Stimulated activated CD8-positive, alpha-beta memory T cell treated with anti-CD3 and anti-CD28 coated beads, Interleukin-15, amount 100 ng/mL, for 1 hour (primary cell): ENCODE data around the gene LCN1.
"Not testable (repeated sequence)": the region's sequence is repeated elsewhere in the genome, so short reads cannot be mapped to it uniquely, and the experiment has no call there.

Source experiments
- DNase-seq: peaks from one replicate; pipeline ENCODE4 v3.0.0-alpha.2; 2020; ENCODE audit warnings: low read depth

The LCN1 gene

DNA sequence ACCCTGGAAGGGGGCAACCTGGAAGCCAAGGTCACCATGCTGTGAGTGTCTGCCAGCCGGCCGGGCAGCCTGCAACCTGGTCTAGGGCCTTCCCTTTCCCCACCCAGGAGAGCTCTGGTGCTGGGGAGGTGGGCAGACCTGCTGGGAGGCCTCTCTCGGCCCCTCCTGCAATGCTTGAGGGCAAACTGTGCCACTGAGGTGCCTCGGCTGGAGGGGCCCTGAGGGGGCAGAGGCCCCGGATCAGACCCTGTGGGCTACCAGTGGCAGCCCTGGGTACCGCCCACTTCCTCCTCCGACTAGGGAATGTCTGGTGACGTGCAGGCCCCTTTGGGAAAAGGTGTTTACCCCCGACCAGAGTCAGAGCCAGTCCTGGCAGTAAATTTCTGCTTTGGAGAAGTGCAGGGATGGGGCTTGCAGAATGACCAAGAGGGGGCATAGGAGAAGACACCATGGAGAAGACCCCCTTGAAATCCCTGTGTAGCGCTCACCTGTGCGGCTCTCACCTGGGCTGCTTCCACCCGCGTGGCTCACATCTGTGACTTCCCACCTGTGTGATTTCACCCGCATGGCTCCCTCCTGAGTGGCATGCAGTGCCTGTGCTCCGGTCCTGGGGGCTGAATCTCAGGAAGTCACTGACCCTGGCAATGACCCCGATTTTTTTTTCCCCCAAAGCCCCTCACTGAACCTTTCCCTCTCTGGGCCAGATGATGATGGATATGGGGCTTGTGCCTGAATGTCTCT lies 1.1 kb downstream of the LCN1 start:
- DNase-seq, result no peak

GRCh38 chr9:135522931-135523330 lies 1.7 kb downstream of the LCN1 start:
- DNase-seq, result no peak

GRCh38 chr9:135523521-135524129 lies 2.4 kb downstream of the LCN1 start:
- no peak for DNase-seq

DNA sequence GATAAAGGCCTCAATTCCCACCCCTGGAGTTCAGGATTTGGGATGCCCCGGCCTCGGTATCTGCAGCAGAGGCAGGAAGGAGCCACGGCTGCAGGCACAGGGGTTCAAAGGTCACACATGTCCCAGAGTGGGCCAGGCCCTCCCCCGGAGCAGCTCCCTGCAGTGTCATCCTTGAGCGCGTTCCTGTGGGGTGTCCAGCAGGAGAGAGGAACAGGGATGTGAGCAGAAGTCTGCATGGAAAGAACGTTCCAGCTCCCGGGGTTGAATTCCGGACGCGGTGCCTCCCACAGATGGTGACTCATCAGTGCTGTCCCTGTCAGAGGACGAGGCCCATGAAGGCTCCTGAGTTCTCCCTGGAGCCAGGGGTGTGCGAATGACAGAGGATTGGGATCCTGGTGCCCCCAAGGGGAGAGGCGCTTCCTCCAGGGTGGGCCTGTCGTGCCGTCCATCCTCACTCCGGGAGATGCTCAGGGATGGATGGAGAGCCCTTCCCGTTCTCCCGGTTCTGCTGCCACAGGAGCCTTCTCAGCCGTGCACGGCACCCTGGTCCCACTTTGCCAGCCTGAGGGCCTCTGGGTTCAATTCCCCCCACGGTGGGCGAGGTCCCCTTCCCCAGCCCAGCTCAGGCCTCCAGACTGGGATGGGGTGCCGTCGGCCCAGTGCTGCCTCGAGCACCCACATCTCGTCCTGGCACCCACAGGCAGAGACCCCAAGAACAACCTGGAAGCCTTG lies 3.1 kb downstream of the LCN1 start:
- DNase-seq, result no peak

- DNase-seq, result no peak
Observed at GRCh38 chr9:135525241-135526088, 4.2 kb downstream of the LCN1 start.

DNA sequence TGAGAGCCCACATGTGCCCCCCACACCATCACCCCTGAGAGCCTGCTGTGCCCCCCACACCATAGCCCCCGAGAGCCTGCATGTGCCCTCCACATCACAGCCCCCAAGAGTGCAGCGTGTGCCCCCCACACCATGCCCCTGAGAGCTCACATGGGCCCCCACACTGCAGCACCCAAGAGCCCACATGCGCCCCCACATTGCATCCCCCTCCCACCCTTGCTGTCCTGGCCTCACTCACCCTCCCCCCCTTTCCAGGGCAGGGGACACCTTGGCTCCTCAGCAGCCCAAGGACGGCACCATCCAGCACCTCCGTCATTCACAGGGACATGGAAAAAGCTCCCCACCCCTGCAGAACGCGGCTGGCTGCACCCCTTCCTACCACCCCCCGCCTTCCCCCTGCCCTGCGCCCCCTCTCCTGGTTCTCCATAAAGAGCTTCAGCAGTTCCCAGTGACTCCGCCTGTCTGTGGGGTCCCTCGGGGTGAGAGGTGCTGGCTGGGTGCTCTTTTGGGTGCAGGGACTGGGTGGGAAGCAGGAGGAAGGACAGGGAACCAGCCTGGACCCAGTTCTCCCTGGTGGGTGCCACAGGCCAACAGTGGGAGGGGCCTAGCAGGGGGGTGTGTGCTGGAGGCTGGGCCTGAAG lies 5.0 kb downstream of the LCN1 start:
- no peak for DNase-seq

DNA sequence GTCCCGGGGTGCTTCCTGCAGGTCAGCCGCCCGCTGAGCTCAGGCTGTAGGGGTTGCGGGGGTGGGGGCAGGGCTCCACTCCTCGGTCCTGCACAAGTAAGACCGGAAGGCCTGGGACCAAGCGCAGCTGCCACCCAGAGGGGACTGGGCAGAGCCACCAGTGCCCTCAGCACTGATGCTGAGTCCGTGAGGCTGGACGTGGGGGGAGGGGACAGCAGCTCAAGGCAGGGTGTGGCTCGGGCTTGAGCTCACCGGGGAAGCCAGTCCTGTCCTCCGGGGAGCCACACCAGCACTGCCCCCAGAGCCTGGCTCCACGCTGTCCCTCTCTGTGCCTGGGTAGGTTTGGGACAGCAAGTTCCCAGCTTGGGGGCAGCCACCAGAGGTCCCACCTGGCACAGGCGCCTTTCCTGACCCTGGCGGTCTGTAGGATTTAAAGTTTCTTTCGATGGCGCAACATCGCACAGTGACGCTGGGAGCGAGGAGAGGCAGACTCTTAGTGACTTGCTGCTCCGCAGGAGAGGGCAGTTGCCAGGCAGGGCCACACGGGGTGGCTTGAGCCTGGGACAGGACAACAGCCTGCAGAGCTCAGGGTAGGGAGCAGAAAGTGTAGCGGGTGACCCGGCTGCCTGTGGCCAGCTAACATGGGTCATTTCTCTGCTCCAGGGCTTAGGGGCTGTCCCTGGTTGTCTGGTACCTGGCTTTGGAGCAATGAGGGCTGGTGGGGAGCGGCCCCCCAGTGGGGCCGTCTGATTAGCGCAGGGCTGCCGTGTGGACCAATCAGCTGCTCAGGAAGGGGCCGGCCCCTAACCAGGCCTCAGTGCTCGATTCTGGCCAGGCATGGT lies 5.7 kb downstream of the LCN1 start:
- DNase-seq, result no peak

GRCh38 chr9:135528842-135529435 lies 7.7 kb downstream of the LCN1 start:
- not testable (repeated sequence) for DNase-seq

- no peak for DNase-seq
Observed at GRCh38 chr9:135530146-135530545, 8.9 kb downstream of the LCN1 start.

DNA sequence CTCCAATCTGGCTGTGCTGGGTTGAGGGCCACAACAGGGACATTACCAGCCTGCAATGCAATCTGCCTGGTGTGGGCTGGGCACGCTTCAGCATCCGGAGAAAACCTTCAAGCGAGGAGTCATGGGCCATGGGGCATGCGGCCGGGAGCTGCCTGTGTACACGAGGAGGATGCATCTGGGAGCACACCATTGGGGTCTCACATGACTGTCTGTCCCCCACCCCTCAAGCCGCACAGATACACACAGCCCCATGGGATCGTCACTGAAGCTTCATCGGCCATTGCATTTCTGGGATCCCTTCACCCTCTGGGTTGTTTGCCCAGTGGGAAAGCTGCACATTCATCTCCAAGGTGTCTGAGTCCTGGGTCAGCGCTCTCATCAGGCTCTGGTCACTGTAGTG lies 9.9 kb downstream of the LCN1 start:
- DNase-seq, result no peak

- no peak for DNase-seq
Observed at GRCh38 chr9:135533113-135533512, 11.9 kb downstream of the LCN1 start.

- no peak for DNase-seq
Observed at GRCh38 chr9:135533674-135534073, 12.4 kb downstream of the LCN1 start.

DNA sequence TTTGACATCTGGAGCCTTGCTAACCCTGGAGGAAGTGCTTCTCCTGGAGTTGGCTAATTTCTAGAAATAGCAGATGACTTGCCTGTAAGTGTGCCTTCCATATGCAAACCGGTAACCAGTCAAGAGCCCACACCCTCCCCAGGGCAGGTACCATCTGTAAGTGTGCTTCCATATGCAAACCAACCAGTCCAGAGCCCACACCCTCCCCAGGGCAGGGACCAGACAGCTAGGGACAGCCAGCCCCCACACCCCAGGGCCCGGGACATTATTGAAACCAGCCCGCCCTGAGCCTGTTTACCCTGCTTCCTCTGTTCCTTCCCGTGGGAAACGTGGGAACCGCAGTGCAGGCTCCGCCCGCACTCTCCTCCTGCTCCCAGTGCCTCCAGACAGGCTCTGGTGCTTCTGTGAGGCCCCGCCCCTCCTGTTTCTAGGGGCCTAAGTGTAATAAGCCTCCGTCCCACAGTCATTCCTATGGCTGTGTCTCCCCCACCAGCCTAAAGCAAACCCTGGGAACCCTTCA lies 13.0 kb downstream of the LCN1 start:
- DNase-seq, result not testable (repeated sequence)

DNA sequence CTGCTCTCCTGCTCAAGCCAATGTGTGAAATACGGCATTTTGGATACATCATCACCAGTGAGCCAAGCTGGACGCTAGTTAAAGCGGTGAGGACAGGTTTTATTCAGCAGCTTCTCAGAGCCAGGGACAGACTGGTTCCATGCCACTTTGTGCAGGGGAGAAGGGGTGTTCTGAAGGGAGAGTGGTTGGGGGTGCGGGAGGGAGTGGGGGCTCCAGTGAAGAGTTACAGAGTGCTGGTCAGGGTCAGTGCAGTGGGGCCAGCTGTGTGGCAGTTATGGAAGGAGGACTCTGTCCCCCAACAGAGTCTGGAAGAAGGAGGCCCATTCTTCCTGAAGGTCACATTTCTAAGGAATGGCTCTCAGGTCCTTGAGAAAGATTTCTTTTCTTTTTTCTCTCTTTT lies 13.6 kb downstream of the LCN1 start:
- not testable (repeated sequence) for DNase-seq

GRCh38 chr9:135535631-135536030 lies 14.4 kb downstream of the LCN1 start:
- not testable (repeated sequence) for DNase-seq

DNA sequence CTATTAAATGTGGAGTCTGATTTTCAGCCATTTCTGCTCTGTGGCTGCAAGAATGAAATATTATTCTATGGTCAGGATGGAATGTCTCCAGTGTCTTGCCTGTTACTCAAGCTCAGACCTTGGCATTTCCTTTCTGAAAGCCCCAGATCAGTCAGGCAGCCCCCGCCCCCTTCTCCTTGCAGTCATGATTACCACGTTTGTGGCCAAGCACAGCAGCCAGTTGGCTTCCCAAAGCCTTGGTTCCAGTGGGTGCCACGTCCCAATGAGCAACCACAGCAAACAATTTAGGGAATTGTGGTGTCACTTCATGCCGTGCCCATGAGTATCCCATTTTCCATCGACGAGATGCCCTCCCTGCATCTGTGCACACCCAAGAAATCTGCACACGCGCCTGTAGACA lies 15.0 kb downstream of the LCN1 start:
- DNase-seq, result no peak

DNA sequence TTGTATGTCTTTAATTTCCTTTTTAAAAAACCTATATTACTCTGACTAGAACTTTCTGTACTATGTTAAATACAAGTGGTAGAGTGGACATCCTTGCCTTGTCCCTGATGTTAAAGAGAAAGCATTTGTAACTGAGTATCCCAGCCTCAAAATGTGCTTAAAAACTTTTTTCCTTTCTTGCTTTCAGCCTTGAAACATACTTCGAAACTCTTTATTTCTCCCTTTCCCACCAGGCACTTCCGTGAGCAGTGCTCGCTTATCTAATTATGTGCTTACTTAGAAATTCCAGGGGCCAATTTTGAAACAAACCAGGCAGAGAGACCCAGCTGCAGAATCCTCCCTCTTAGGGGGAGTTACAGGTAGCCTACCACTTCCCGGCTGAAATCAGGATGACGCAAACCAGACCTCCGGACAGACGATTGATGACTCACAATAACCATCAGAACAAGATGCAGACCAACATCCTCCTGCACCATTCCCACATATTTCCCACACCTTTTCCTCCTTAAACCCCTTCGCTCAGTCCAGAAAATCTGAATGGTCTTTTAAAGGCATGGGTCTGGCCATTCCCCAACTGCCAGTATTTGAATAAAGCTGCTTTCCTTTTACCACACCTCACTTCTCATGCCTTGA lies 22.1 kb downstream of the LCN1 start:
- not testable (repeated sequence) for DNase-seq

GRCh38 chr9:135544981-135545635 lies 23.9 kb downstream of the LCN1 start:
- no peak for DNase-seq

DNA sequence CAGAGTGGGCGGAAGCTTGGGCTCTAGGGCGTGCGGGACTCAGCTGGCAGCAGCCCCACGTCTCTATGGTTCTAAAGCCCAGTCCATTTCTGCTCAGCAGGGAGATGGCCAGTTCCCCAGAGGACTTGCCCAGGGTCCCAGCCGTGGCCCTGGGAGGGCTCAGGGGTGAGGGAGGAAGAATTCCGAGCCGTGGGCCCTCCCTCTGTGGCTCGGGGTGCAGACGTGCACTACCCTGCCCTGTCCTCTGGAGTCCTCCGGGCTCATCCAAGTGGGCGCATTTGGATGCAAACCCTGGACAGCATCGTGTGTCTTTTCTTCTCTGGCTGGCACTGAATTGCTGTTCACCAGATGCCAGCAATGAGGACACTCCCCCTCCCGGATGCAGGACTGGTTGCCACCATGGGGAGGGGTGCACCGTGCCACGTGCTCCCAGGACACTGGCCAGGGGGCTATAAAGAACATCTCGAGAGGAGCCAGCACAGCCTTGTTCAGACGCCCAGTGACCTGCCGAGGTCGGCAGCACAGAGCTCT lies 24.5 kb downstream of the LCN1 start, which contains the start of gene OBP2A:
Gene OBP2A, plus strand, starts transcription at position 481 of the 531 bp plus-strand sequence. CDS start 55 bp downstream, outside the sequence.
- DNase-seq, result not testable (repeated sequence)
